GM19193 (cell line): Measurements from ENCODE around the gene ME3.

ENCODE experiments used
- POLR2A ChIP-seq: IDR thresholded peaks from 4 replicates; pipeline ENCODE4 v1.6.1; 2011; ENCODE audit not compliant: insufficient read depth, insufficient read length; ENCODE audit errors: extremely low read depth

The ME3 gene

GRCh38 chr11:86497310-86497709 is 175.1 kb downstream of the ME3 start:
- no peak for TF ChIP-seq POLR2A

- no peak for TF ChIP-seq POLR2A
Observed at GRCh38 chr11:86495351-86495750, 177.1 kb downstream of the ME3 start.

GRCh38 chr11:86492370-86493010 is 179.9 kb downstream of the ME3 start:
- TF ChIP-seq POLR2A = no peak

- no peak for TF ChIP-seq POLR2A
Observed at GRCh38 chr11:86491027-86491426, 181.4 kb downstream of the ME3 start.

GRCh38 chr11:86490582-86490981 is 181.8 kb downstream of the ME3 start:
- TF ChIP-seq POLR2A = no peak

DNA sequence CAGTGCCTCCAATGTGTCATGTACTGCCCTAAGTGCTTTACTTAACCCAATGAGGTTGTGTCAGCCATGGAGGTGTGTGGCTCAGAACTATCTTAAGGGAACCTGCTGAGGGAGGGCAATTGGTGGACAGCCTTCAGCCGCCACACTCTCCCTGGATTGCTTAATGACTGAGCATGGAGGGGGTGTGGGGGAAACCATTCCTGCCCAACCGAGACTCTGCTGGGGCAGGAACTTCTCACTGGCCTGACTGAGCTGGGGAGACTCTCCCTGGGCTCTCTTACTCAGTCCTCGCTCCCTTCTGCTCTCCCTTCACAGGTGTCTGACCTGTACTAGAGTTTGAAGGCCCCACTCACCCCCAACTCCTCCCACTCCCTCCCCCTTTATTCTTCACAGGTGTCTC is 183.0 kb downstream of the ME3 start:
- TF ChIP-seq POLR2A = no peak

DNA sequence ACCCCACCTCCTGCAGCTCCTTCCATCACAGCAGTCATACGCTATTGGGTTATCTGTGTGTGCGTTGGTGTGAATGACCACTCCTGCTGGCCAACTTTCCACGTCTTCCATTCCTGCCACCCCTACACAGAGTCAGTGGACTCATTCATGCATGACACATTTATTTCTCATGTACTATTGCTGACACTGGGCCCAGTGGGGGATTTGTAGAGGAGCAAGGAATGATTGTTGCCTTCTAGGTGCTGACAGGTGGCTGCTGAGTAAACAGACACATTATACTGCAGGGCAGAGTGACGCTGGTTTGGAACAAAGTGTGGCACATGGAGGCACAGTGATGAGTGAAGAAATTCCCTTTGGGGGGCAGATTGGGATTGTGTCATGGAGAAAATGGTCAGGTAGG is 183.9 kb downstream of the ME3 start:
- no peak for TF ChIP-seq POLR2A

DNA sequence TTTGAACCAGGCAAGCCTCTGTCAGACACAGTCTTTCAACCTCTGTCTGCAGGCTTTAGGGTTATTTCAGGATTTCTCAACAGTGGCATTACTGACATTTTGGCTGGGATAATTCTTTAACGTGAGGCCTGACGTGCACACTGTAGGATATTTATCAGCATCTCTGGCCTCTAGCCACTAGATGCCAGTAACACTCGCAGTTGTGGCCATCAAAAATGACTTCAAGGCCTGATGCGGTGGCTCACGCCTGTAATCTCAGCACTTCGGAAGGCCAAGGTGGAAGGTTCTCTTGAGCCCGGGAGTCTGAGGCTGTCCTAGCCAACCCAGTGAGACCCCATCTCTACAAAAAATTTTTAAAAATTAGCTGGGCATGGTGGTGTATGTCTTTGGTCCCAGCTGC is 184.7 kb downstream of the ME3 start:
- TF ChIP-seq POLR2A = no peak

DNA sequence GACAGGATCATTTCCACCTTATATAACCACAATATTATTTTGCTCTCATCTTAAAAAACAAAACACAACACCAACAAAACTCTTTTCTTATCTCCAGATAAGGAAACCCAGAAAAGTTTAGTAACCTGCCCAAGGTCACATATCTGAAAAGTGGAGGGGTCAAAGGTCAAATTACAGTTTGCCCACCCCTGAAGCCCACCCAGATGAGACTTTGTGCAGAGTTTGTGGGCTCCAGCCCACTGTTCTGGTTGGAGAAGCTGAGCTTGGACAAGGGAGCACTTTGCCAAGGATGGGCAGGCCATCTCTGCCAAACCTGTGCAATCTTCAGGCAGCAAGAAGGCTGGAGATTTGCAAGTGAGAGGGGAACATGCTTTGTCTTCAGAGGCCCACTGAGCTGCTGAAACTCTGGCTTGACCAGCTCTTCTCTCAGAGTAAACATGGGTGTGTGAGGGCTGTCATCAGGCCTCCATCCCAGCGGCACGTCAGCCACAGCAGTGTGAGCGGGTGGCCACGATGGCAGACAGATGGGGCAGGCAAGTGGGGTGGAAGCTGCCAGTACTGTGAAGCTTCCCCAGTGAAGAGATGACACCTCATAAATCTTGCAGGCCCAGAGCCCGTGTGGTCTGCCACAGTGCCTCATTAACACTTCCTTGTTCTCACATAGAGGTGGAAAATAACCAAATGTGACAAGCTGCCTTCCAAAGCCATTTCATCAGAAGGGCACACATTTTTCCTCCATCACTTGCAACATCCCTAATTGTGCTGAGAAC is 186.0 kb downstream of the ME3 start:
- no peak for TF ChIP-seq POLR2A

GRCh38 chr11:86484795-86485166 is 187.6 kb downstream of the ME3 start:
- TF ChIP-seq POLR2A = no peak

- no peak for TF ChIP-seq POLR2A
Observed at GRCh38 chr11:86483940-86484794, 188.2 kb downstream of the ME3 start.

DNA sequence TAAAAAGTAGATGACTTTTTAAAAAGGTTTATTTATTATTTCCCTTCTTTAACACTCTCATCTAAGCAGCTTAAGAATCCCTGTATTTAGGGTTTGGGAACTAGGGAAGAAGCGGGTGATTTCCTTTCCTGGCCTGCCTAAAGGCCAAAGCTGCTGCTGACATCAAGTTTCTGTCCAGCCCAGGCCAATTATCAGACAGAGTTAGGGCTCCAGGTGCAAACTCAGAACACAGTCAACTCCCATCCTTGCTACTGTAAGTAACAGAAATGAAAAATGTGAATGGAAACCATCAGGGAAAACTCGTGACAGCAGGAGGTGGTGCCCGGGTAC is 188.8 kb downstream of the ME3 start:
- no peak for TF ChIP-seq POLR2A

GRCh38 chr11:86482692-86483091 is 189.7 kb downstream of the ME3 start:
- TF ChIP-seq POLR2A = no peak

- TF ChIP-seq POLR2A = no peak
Observed at GRCh38 chr11:86481399-86481798, 191.0 kb downstream of the ME3 start.

DNA sequence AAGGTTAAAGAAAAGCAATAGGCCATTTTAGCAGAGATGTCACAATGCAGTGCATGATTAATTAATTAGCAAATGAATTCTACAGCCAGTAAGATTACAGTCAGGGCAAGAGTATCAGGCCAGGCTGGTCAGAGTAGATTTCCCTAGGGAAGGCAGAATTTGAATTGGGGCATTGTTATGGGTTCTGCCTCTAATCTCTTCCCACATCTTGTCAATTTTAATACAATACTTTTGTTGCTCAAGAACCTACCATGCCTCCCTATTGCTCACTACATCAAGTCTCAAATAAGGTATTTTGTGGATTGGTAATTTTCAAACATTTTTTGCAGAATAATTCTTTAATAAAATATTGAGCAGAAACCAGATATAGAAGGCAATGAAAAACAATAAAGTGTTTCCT is 194.1 kb downstream of the ME3 start:
- no peak for TF ChIP-seq POLR2A
